K562 (cell line): ENCODE data around the gene RIC3. TPM values are rescaled to one million over a fixed set of nuclear protein-coding genes. Genes with fewer than 3 reads are reported as not detected.

Source experiments
- ATAC-seq: fragments of 200-7000 bp; cut with Tn5 transposase; 3 replicates; pipeline ENCODE4 v1.9.1; 2020; ENCODE audit warnings: moderate library complexity
- BruUV-seq: library from RNA; stranded (reverse); fragments of 400-500 nt; replicated peaks from 2 replicates; lab custom pipeline; 2021; lab: Mats Ljungman, UMichigan
- CTCF ChIA-PET: fragments of 300-600 bp; formaldehyde crosslinking; extraction: SDS; loops from one replicate; lab custom pipeline; 2021; ENCODE audit warnings: low intra/inter-chr PET ratio; lab: Yijun Ruan, JAX
- POLR2A ChIA-PET: fragments of 300-600, 350-650 bp; sonication (Branson Sonifier 250); formaldehyde crosslinking; extraction: SDS; loops from one replicate; lab custom pipeline; 2021; ENCODE audit warnings: antibody characterized with exemption, inconsistent platforms; lab: Yijun Ruan, JAX
- DNase-seq, 4 experiments: peaks; one replicate each; pipeline versions ENCODE4 v3.0.0 to v3.0.0-alpha.2; 2011 to 2018; ENCODE audit warnings: low spot score in 3 of 4, mixed read lengths in 3 of 4; ENCODE audit errors: extremely low read depth in 1 of 4
- FAIRE-seq: peaks from 2 replicates; lab custom pipeline; 2011; peaks lifted over from hg19 to GRCh38; lab: Jason Lieb, UNC
- H2AFZ ChIP-seq: 2 replicates; pipeline ENCODE4 v1.6.0; 2011; ENCODE audit warnings: low read depth, low read length, control low read depth, inconsistent platforms
- H3K27ac ChIP-seq: fragments of 200-600 bp; 3 replicates; pipeline ENCODE4 v1.8.0; 2011; ENCODE audit warnings: low read depth, mild to moderate bottlenecking, control low read depth, inconsistent platforms, low read length, moderate library complexity, mixed read lengths; ENCODE audit errors: extremely low read depth
- H3K27me3 ChIP-seq, 2 experiments: fragments of 300-600 bp in 1 of 2; 2 replicates in 1 of 2; 3 replicates in 1 of 2; pipeline versions ENCODE4 v1.6.0 to v1.8.0; 2011; ENCODE audit warnings: inconsistent platforms in 2 of 2, low read length in 2 of 2, mild to moderate bottlenecking in 1 of 2, mixed read lengths in 1 of 2, moderate library complexity in 1 of 2; ENCODE audit not compliant: control insufficient read depth in 2 of 2, insufficient read depth in 2 of 2
- H3K36me3 ChIP-seq: fragments of 300-600 bp; 3 replicates; pipeline ENCODE4 v1.8.0; 2011; ENCODE audit warnings: mild to moderate bottlenecking, low read length, inconsistent platforms; ENCODE audit not compliant: control insufficient read depth, insufficient read depth
- H3K4me1 ChIP-seq, 2 experiments: fragments of 200-600 bp in 1 of 2; replicated peaks in 1 of 2; 2 replicates in 1 of 2; 3 replicates in 1 of 2; pipeline versions ENCODE4 v1.5.1 to v1.8.0; 2011; ENCODE audit warnings: inconsistent platforms in 2 of 2, low read length in 2 of 2, mild to moderate bottlenecking in 1 of 2, mixed read lengths in 1 of 2, moderate library complexity in 1 of 2; ENCODE audit not compliant: control insufficient read depth in 2 of 2, insufficient read depth in 2 of 2
- H3K4me2 ChIP-seq: 2 replicates; pipeline ENCODE4 v1.6.1; 2011; ENCODE audit warnings: low read length, control low read depth, inconsistent platforms, mixed read lengths; ENCODE audit not compliant: insufficient read depth
- H3K4me3 ChIP-seq: fragments of 200-600 bp; sonication (generic), shearing (Covaris generic); 2 replicates; pipeline ENCODE4 v1.5.1; 2016; ENCODE audit warnings: control low read depth, inconsistent platforms
- H3K79me2 ChIP-seq: fragments of 200-600 bp; 3 replicates; pipeline ENCODE4 v1.8.0; 2011; ENCODE audit warnings: low read length, inconsistent platforms; ENCODE audit not compliant: control insufficient read depth, insufficient read depth
- H3K9ac ChIP-seq, 2 experiments: 2 replicates each; pipeline versions ENCODE4 v1.6.0 to v1.6.1; 2011; ENCODE audit warnings: low read depth in 2 of 2, low read length in 2 of 2, control low read depth in 1 of 2, inconsistent platforms in 1 of 2, mild to moderate bottlenecking in 1 of 2, mixed read lengths in 1 of 2; ENCODE audit not compliant: insufficient read depth in 1 of 2
- H3K9me1 ChIP-seq: one replicate; pipeline ENCODE4 v1.6.0; 2011; ENCODE audit warnings: inconsistent platforms, mild to moderate bottlenecking, low read length, moderate library complexity; ENCODE audit not compliant: control insufficient read depth, insufficient read depth
- H3K9me3 ChIP-seq: replicated peaks from 2 replicates; pipeline ENCODE4 v1.5.1; 2011; ENCODE audit warnings: low read depth, low read length, inconsistent platforms; ENCODE audit not compliant: control insufficient read depth, insufficient read depth
- H4K20me1 ChIP-seq: replicated peaks from 2 replicates; pipeline ENCODE4 v1.6.1; 2011; ENCODE audit warnings: low read length, inconsistent platforms, mixed read lengths; ENCODE audit not compliant: control insufficient read depth, insufficient read depth
- ARID2 ChIP-seq: fragments of 450-650 bp; IDR thresholded peaks from 2 replicates; pipeline ENCODE4 v1.6.1; 2017; ENCODE audit warnings: antibody characterized with exemption, mild to moderate bottlenecking
- CCNT2 ChIP-seq: IDR thresholded peaks from 2 replicates; pipeline ENCODE4 v1.6.1; 2011; ENCODE audit warnings: borderline replicate concordance, low read depth, mild to moderate bottlenecking, moderate library complexity, mixed read lengths, low read length; ENCODE audit not compliant: insufficient read length; ENCODE audit errors: extremely low read depth
- FUS ChIP-seq: fragments of 200-400 bp; formaldehyde crosslinking; optimal IDR thresholded peaks from 2 replicates; pipeline ENCODE3; 2017; ENCODE audit warnings: low read depth, low read length
- MYNN ChIP-seq, 2 experiments: sonication (generic); formaldehyde crosslinking in 1 of 2; IDR thresholded peaks; 2 replicates each; pipeline versions ENCODE4 v1.5.0 to v1.6.1; 2016 to 2020; ENCODE audit warnings: antibody characterized with exemption in 1 of 2, missing genetic modification reagents in 1 of 2
- NFIC ChIP-seq: fragments of 450-650 bp; IDR thresholded peaks from 2 replicates; pipeline ENCODE4 v1.6.1; 2017; ENCODE audit warnings: mild to moderate bottlenecking, inconsistent platforms
- NR2C1 ChIP-seq, 2 experiments: fragments of 450-650 bp; IDR thresholded peaks; 2 replicates each; pipeline ENCODE4 v1.6.1; 2017; ENCODE audit warnings: mild to moderate bottlenecking in 2 of 2, antibody characterized with exemption in 1 of 2, inconsistent platforms in 1 of 2, missing compliant biosample characterization in 1 of 2, missing genetic modification characterization in 1 of 2
- ZNF780A ChIP-seq: fragments of 250-450 bp; sonication (Bioruptor Pico); IDR thresholded peaks from 2 replicates; pipeline ENCODE4 v1.5.0; 2021; ENCODE audit warnings: mild to moderate bottlenecking
- WGBS: fragments of 100-300 bp; shearing (Covaris generic); methylation state at CpG from one replicate; pipeline ENCODE4 v1.1.6; 2016; ENCODE audit warnings: low coverage, mixed read lengths; ENCODE audit not compliant: insufficient coverage; ENCODE audit errors: missing lambda C conversion rate; 5-methylcytosine and 5-hydroxymethylcytosine counted together
- in situ Hi-C: fragments of 300-500 bp; cut with MboI; formaldehyde crosslinking; loops from 4 replicates; pipeline ENCODE4 v1.15.0; 2018; ENCODE audit warnings: inconsistent platforms, mixed read lengths
- intact Hi-C: fragments of 100-400 bp; cut with micrococcal nuclease; formaldehyde crosslinking; loops from 2 replicates; pipeline ENCODE4 v1.14.2; 2022
- polyA plus RNA-seq, 8 experiments: library from polyadenylated mRNA; depleted of rRNA in 4 of 8; stranded (reverse) in 5 of 8; unstranded in 3 of 8; fragments of >200 nt; fragmentation: Nextera tagmentation in 2 of 8; fragmentation: Illumina TruSeq in 1 of 8; extraction: Ambion mirVana in 2 of 8; extraction: Trizol in 1 of 8; gene quantifications; 2 replicates each; pipeline versions ENCODE4 v1.2.1 to v1.2.3, GENCODE V29; 2011 to 2014; ENCODE audit warnings: inconsistent platforms in 1 of 8, missing spikeins in 1 of 8
- total RNA-seq, 7 experiments: library from RNA; depleted of rRNA in 6 of 7; stranded (reverse); fragments of >200 nt in 6 of 7; fragmentation: Illumina TruSeq in 2 of 7; extraction: Trizol in 2 of 7; gene quantifications; 2 replicates each; pipeline versions ENCODE4 v1.2.1 to v1.2.3, GENCODE V29; 2011 to 2021; ENCODE audit warnings: low replicate concordance in 1 of 7

Gene RIC3
- total and polyA plus RNA-seq, 9 of the 15 experiments (the other 6 are each of a cell fraction or from before 2014, with no cell fraction given) = 0.03 to 0.16 (median 0.05) TPM; not detected in 4

DNA sequence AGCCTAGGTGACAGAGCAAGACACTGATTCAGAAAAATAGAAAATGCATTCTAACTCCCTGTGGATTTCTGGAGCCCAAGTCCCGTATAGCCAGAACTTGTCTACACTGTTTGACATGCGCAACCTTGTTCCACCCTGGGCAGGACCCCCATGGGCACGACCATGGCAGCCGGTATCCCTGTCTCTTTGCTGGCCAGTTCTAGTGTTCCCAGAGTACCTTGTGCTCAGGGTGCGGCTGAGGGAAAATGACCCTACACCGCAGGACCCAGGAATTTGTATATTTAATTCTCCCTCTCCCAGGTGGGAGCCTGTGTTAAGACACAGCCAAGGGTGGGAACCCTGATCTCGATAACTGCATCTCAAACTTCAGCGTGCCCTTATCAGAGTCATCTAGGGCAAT lies 36.7 kb upstream of the RIC3 start (continued):
- no peak for TF ChIP-seq MYNN (IDR thresholded peaks at IDR 0.05)
- no peak for TF ChIP-seq MYNN (CRISPR knock-in tag; IDR thresholded peaks at IDR 0.05)

- Histone ChIP-seq H3K79me2 (no peaks in the 10 kb centered on the region), H4K20me1 (peaks cover 3% of the 10 kb centered on the region; the same call in 1 of the 2 replicates), H3K27ac (no peak overlapping the region), H3K36me3 (no peaks in the 10 kb centered on the region), H3K4me2 (no peak overlapping the region), H3K9me1 (no peaks in the 10 kb centered on the region), H3K27me3 (peaks cover 2 to 15% of the 10 kb centered on the region in 2 experiments; a peak in 2 of 5 replicates), H3K4me3 (no peak overlapping the region), H2AFZ (no peak overlapping the region), H3K9me3 (no peaks in the 10 kb centered on the region), H3K4me1 (peaks cover 20 to 25% of the 10 kb centered on the region in 2 experiments; a peak in 4 of 5 replicates), H3K9ac (no peak overlapping the region)
- WGBS = 22% methylated on average over 4 of the region's 5 CpGs
- in situ Hi-C loops = no loop called here
- no peak for FAIRE-seq
- no peak for TF ChIP-seq FUS
- TF ChIP-seq ZNF780A (CRISPR knock-in tag) = no peak
- no peak for TF ChIP-seq CCNT2
- no peak for TF ChIP-seq NR2C1 (IDR thresholded peaks at IDR 0.05)
- TF ChIP-seq NR2C1 (tag; IDR thresholded peaks at IDR 0.05) = no peak
- no peak for TF ChIP-seq ARID2
- TF ChIP-seq NFIC = peak; percentile 42; the same call in 1 of the 2 replicates
- no peak for ATAC-seq
- CTCF ChIA-PET = no interaction called here
- POLR2A ChIA-PET = interaction anchor here (0.6 kb wide), 1 partner anchor 20 kb away, joined by 3 read pairs; no protein-coding TSS in a partner anchor
- intact Hi-C loops = no loop called here
- BruUV-seq = no TSS peak
- DNase-seq = no peak
Observed at GRCh38 chr11:8204596-8204995, 35.8 kb upstream of the RIC3 start.
